Endothelial cell of umbilical vein (primary cell): ENCODE measurements around the gene ATF6B. TPM values are rescaled to one million over a fixed set of nuclear protein-coding genes. Genes with fewer than 3 reads are reported as not detected.
A peak's percentile ranks its signal among the peaks of the same experiment; 100 is the strongest.

Experiments used
- BruUV-seq: library from RNA; stranded (reverse); fragments of 400-500 nt; replicated peaks from 2 replicates; lab custom pipeline; 2021; lab: Mats Ljungman, UMichigan
- CTCF ChIA-PET: fragments of 300-600, 350-600 bp; sonication (Branson Sonifier 250); formaldehyde crosslinking; loops from one replicate; lab custom pipeline; 2021; ENCODE audit warnings: antibody characterized with exemption, inconsistent platforms; lab: Charles Lee
- POLR2A ChIA-PET: fragments of 300-600, 350-600 bp; sonication (Branson Sonifier 250); formaldehyde crosslinking; loops from one replicate; lab custom pipeline; 2021; ENCODE audit warnings: antibody characterized with exemption, inconsistent platforms; lab: Charles Lee
- DNase-seq: peaks from one replicate; pipeline ENCODE4 v3.0.0-alpha.2; 2011; ENCODE audit warnings: low read depth, low spot score
- FAIRE-seq: peaks from 2 replicates; lab custom pipeline; 2011; peaks lifted over from hg19 to GRCh38; lab: Jason Lieb, UNC
- H2AFZ ChIP-seq: 2 replicates; pipeline ENCODE4 v1.6.0; 2012; ENCODE audit warnings: low read depth, low read length, control low read depth, inconsistent platforms
- H3K27ac ChIP-seq: 2 replicates; pipeline ENCODE4 v1.5.1; 2011; ENCODE audit warnings: low read depth, mild to moderate bottlenecking, control low read depth, low read length, moderate library complexity; ENCODE audit not compliant: insufficient read depth
- H3K27me3 ChIP-seq, 2 experiments: 2 replicates each; pipeline versions ENCODE4 v1.6.0 to v1.6.1; 2011; ENCODE audit warnings: low read length in 2 of 2, mixed read lengths in 1 of 2; ENCODE audit not compliant: control insufficient read depth in 2 of 2, insufficient read depth in 2 of 2
- H3K36me3 ChIP-seq, 2 experiments: 2 replicates in 1 of 2; 3 replicates in 1 of 2; pipeline ENCODE4 v1.5.1; 2011; ENCODE audit warnings: low read length in 2 of 2, mild to moderate bottlenecking in 1 of 2, moderate library complexity in 1 of 2; ENCODE audit not compliant: control insufficient read depth in 2 of 2, insufficient read depth in 2 of 2; ENCODE audit errors: extremely low read depth in 1 of 2
- H3K4me1 ChIP-seq: 3 replicates; pipeline ENCODE4 v1.5.1; 2011; ENCODE audit warnings: mild to moderate bottlenecking, low read length; ENCODE audit not compliant: control insufficient read depth, insufficient read depth; ENCODE audit errors: extremely low read depth
- H3K4me2 ChIP-seq: 2 replicates; pipeline ENCODE4 v1.6.1; 2011; ENCODE audit warnings: low read length, control low read depth, mixed read lengths; ENCODE audit not compliant: insufficient read depth
- H3K4me3 ChIP-seq, 3 experiments: fragments of 200-600 bp in 1 of 3; sonication (generic), shearing (Covaris generic) in 1 of 3; replicated peaks in 1 of 3; 2 replicates each; pipeline ENCODE4 v1.5.1; 2011 to 2016; ENCODE audit warnings: control low read depth in 3 of 3, low read length in 3 of 3, mild to moderate bottlenecking in 2 of 3, inconsistent platforms in 1 of 3, low read depth in 1 of 3, moderate library complexity in 1 of 3; ENCODE audit not compliant: insufficient read depth in 1 of 3
- H3K79me2 ChIP-seq: 2 replicates; pipeline ENCODE4 v1.6.0; 2012; ENCODE audit warnings: low read length, inconsistent platforms; ENCODE audit not compliant: control insufficient read depth, insufficient read depth
- H3K9ac ChIP-seq: replicated peaks from 2 replicates; pipeline ENCODE3; 2011; ENCODE audit warnings: low read length, control low read depth; ENCODE audit not compliant: insufficient read depth; ENCODE audit errors: extremely low read depth
- H3K9me1 ChIP-seq: replicated peaks from 3 replicates; pipeline ENCODE4 v1.6.0; 2011; ENCODE audit warnings: mild to moderate bottlenecking, low read length; ENCODE audit not compliant: control insufficient read depth, insufficient read depth; ENCODE audit errors: extremely low read depth
- H3K9me3 ChIP-seq: replicated peaks from 2 replicates; pipeline ENCODE4 v1.5.1; 2012; ENCODE audit warnings: low read length, inconsistent platforms; ENCODE audit not compliant: control insufficient read depth, insufficient read depth
- H4K20me1 ChIP-seq: replicated peaks from 2 replicates; pipeline ENCODE3; 2011; ENCODE audit warnings: mild to moderate bottlenecking, low read length; ENCODE audit not compliant: control insufficient read depth, insufficient read depth; ENCODE audit errors: extremely low read depth
- EZH2 ChIP-seq: IDR thresholded peaks from 2 replicates; pipeline ENCODE4 v1.6.1; 2012; ENCODE audit warnings: borderline replicate concordance, low read depth, mild to moderate bottlenecking, moderate library complexity, low read length, inconsistent platforms; ENCODE audit not compliant: severe bottlenecking
- FOS ChIP-seq: IDR thresholded peaks from 2 replicates; pipeline ENCODE4 v1.6.1; 2011; ENCODE audit warnings: mild to moderate bottlenecking, low read length, moderate library complexity, borderline replicate concordance; ENCODE audit not compliant: insufficient read depth
- JUN ChIP-seq: IDR thresholded peaks from 2 replicates; pipeline ENCODE4 v1.6.1; 2011; ENCODE audit warnings: borderline replicate concordance, low read depth; ENCODE audit not compliant: insufficient read length, insufficient read depth
- MYC ChIP-seq: IDR thresholded peaks from one replicate; pipeline ENCODE4 v1.6.1; 2011; ENCODE audit warnings: mild to moderate bottlenecking, low read depth, low read length
- POLR2A ChIP-seq: IDR thresholded peaks from 2 replicates; pipeline ENCODE4 v1.6.1; 2012; ENCODE audit warnings: low read depth, mild to moderate bottlenecking, control low read depth, low read length
- POLR2AphosphoS5 ChIP-seq: IDR thresholded peaks from 2 replicates; pipeline ENCODE4 v1.6.1; 2012; ENCODE audit warnings: low read depth, mild to moderate bottlenecking, control low read depth, low read length, moderate library complexity; ENCODE audit not compliant: insufficient read depth
- dilution Hi-C: fragments of 300-500 bp; cut with MboI; formaldehyde crosslinking; loops from one replicate; pipeline ENCODE4 v1.15.0; 2019; ENCODE audit warnings: low sequenced_read_pairs; ENCODE audit not compliant: extremely low pct_ligation_motif_present
- intact Hi-C: fragments of 100-400 bp; cut with micrococcal nuclease; formaldehyde crosslinking; loops from one replicate; pipeline ENCODE4 v1.10.0; 2022
- polyA plus RNA-seq, 4 experiments: library from polyadenylated mRNA; depleted of rRNA in 3 of 4; stranded (reverse) in 3 of 4; unstranded in 1 of 4; fragments of >200 nt; gene quantifications; 2 replicates each; pipeline versions ENCODE4 v1.2.1 to v1.2.3, GENCODE V29; 2011 to 2012; ENCODE audit warnings: missing spikeins in 1 of 4
- total RNA-seq: library from RNA; stranded (reverse); gene quantifications from 2 replicates; pipeline ENCODE4 v1.2.3, GENCODE V29; 2021
- TF ChIP-seq, protein P1 (sequence below): IDR thresholded peaks from 2 replicates; pipeline ENCODE4 v1.6.1; 2011; ENCODE audit not compliant: insufficient read depth, insufficient read length
- TF ChIP-seq, protein P2 (sequence below), 2 donors: IDR thresholded peaks; 1 replicate in 1 of 2; 2 replicates in 1 of 2; pipeline ENCODE4 v1.5.1; 2011; ENCODE audit warnings: low read length in 2 of 2, mild to moderate bottlenecking in 2 of 2, moderate library complexity in 2 of 2, control low read depth in 1 of 2, inconsistent platforms in 1 of 2, low read depth in 1 of 2; ENCODE audit not compliant: insufficient read depth in 1 of 2; ENCODE audit errors: extremely low read depth in 1 of 2

ATF6B gene
- total and polyA plus RNA-seq, 2 donors (not counting 3 experiments of a cell fraction or from before 2014, with no cell fraction given): 106 to 115 TPM

DNA sequence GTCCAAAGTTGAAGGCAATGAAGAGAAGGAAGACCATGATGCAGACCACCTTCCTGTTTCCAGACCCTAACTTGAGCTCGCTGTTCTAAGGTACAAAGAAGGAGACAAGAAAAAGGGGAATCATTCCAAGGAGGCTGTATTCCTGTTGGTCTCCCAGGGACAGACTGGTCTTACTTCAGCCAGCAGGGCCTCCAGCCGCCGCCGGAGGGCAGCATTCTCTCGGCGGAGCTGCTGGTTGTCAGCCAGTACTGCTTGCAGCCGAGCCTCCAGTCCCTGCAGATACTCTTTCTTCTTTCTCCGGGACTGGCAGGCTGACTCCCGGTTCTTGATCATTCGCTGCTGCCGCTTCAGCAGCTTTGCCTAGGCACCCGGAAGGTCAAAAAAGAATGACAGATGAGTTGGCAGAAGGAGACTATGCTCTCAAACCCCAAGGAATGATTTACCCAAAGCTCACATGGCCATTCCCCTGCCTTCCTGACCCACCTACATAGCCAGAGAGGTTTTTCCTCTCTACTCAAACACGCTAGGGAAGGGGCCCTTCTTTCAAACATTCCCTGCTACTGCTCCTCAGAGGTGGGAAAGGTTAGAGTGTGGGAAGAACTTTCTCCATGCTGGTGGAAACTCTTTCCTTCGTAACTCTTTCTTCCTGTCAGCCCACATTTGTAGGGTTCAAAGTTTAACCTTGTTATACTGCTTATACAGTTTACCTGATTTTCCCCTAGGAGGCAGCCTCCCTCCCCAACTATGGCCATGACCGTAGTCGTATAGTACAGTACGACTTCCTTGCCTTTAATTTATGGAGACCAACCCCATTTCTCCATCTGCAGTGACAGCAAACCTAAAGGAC lies 9.0 kb downstream of the ATF6B start:
- H3K27ac ChIP-seq: no peak overlapping the region
- H3K9ac ChIP-seq: no peak overlapping the region

More for the DNA sequence above, 9.0 kb downstream of the ATF6B start:
- H3K27me3 ChIP-seq: no peaks in the 10 kb centered on the region
- peaks cover 17 to 54% of the 10 kb centered on the region in 2 experiments for H3K36me3 ChIP-seq
- no peaks in the 10 kb centered on the region for H3K9me1 ChIP-seq
- DNase-seq (peak; percentile 87), FAIRE-seq (peak; percentile 93)
- no peaks in the 10 kb centered on the region for H3K9me3 ChIP-seq
- POLR2A ChIA-PET: no interaction called here
- no peak overlapping the region for H3K4me3 ChIP-seq
- no TSS peak for BruUV-seq
- dilution Hi-C loops (no loop called here), intact Hi-C loops (loop anchor here (1.0 to 10.0 kb wide), 4 partner anchors 35 to 296 kb away; partner anchors contain the start of gene PPT2)
- TF ChIP-seq MYC (no peak), JUN (no peak), EZH2 (no peak), POLR2AphosphoS5 (peak; percentile 19), POLR2A (no peak), FOS (no peak)
- TF ChIP-seq, protein P1, sequence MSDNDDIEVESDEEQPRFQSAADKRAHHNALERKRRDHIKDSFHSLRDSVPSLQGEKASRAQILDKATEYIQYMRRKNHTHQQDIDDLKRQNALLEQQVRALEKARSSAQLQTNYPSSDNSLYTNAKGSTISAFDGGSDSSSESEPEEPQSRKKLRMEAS: no peak
- TF ChIP-seq, protein P2, sequence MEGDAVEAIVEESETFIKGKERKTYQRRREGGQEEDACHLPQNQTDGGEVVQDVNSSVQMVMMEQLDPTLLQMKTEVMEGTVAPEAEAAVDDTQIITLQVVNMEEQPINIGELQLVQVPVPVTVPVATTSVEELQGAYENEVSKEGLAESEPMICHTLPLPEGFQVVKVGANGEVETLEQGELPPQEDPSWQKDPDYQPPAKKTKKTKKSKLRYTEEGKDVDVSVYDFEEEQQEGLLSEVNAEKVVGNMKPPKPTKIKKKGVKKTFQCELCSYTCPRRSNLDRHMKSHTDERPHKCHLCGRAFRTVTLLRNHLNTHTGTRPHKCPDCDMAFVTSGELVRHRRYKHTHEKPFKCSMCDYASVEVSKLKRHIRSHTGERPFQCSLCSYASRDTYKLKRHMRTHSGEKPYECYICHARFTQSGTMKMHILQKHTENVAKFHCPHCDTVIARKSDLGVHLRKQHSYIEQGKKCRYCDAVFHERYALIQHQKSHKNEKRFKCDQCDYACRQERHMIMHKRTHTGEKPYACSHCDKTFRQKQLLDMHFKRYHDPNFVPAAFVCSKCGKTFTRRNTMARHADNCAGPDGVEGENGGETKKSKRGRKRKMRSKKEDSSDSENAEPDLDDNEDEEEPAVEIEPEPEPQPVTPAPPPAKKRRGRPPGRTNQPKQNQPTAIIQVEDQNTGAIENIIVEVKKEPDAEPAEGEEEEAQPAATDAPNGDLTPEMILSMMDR (IDR thresholded peaks at IDR 0.05; ENCODE audit: extremely low read depth in 1 of 2, insufficient read depth in 1 of 2, low read depth in 1 of 2, low read length in 2 of 2): peak; percentile 92 to 96
- no peaks in the 10 kb centered on the region for H4K20me1 ChIP-seq
- H2AFZ ChIP-seq: no peak overlapping the region
- H3K79me2 ChIP-seq: no peaks in the 10 kb centered on the region
- CTCF ChIA-PET: interaction anchor here (0.6 to 2.8 kb wide), 22 partner anchors 9 to 668 kb away, joined by 3 to 24 read pairs (median 4); partner anchors contain the start of genes ATF6B, EGFL8, FKBPL and GPSM3
- H3K4me2 ChIP-seq: no peak overlapping the region
- no peaks in the 10 kb centered on the region for H3K4me1 ChIP-seq
